ENCODE data around the gene CCDC137.

The CCDC137 gene

DNA sequence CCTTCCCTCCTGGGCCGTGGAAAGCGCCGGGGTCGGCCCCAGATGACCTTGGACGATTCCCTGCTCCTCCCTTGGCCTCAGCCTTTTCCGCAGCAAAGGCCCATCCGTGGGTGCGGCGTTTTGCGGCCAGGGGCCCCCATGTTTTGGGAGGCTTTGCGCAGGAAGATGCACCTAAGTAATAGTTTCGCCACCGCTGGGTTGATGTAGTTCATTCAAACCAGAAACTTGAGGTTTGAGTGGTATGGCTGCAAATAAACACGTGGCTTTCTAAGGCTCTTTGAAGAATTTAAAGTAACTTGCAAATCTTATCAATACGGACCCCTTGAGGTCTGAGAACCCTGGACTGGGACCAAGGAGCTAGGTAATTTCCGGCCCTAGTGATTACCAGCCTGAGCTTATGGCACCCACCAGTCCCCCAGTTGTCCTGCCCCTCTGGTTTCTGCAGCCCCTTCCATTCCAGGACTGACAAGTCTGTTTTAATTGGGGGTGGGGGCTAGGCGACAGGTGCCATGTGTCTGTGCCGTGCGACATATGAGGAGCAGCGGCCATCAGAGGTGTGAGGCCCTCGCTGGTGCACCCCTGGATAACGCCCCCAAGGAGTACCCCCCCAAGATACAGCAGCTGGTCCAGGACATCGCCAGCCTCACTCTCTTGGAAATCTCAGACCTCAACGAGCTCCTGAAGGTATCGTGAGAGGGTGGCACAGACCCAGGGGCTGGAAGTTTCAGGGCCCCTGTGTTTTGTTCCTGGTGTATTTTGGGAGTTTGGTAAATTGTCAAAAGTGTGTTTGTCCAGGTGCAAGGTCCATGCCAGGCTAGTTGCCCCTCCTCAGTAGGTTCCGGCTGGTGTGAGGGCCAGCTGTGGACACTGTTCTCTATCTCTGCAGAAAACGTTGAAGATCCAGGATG, 37.5 kb downstream of the CCDC137 start:
- no peak for DNase-seq

DNA sequence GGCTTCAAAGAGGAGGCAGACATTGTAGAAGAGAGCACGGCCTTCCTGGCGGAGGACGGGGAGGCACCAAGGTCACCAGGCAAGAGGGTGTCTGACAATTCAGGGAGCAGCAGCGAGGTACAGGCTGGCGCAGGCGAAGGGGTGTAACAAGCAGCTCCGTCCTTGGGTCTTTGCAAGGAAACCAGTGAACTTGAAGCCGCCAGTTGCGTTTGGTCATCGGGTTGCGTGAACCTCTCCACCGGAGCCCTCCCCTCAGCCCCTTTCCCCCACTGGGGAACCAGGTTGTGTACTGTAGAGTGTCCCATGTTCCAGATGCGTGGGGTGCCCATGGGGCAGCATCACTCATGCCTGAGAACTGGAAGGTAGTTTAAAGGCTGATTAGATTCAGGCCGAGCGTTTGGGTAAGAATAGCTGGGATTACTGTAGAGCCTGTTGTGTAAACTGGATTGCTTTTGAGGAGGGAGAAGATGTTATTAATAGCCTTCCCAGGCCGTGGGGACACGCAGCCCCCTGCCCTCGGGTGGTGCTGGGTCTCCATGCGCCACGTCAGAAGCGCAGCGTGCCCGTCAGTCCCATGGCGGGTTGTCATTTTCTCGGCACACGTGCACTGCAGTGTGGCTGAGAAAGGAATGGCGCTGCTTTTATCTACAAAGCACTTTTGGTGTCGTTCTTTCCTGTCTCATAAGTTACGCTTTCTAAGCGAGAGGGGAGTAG, 39.1 kb downstream of the CCDC137 start:
- DNase-seq = no peak

DNA sequence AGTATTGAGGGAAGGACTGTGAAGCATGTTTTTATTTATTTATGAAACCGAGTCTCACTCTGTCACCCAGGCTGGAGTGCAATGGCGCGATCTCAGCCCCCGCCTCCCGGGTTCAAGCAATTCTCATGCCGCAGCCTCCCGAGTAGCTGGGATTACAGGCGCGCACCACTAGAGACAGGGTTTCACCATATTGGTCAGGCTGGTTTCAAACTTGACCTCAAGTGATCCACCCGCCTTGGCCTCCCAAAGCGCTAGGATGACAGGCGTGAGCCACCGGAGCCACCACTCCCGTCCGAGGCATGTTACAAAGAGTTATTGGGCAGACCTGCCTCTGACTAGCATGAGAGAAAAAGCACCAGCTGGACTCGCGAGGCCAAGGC, 39.7 kb downstream of the CCDC137 start:
- DNase-seq = no peak

DNA sequence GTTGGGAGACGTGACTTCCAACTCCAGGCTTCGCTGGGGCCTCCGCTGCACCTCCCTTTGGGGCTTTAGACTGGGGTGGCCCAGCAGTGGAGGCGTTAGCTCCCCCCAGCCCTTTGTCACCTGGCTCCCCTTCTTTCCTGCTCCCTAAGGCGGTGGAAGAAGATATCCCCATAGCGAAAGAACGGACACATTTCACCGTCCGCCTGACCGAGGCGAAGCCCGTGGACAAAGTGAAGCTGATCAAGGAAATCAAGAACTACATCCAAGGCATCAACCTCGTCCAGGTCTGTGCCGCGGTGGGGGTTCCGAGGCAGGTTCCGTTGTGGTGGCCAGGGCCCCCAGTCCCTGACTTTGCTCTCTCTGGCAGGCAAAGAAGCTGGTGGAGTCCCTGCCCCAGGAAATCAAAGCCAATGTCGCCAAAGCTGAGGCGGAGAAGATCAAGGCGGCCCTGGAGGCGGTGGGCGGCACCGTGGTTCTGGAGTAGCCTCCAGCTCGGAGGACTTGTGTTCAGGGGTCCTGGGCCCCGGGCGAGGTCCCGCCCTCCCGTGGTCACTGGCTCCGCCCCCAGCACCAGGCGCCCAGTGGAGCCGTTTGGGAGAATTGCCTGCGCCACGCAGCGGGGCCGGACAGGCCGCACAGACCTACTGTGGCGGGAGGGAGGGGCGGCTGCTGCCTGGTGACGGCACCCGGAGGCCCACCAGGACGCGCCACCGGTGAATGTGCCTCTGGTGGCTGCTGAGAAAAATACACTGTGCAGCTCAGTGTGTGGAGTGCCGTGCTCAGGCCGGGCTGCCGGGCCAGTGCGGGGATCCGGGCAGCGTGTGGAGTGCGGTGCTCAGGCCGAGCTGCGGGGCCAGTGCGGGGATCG, 40.5 kb downstream of the CCDC137 start:
- no peak for DNase-seq

DNA sequence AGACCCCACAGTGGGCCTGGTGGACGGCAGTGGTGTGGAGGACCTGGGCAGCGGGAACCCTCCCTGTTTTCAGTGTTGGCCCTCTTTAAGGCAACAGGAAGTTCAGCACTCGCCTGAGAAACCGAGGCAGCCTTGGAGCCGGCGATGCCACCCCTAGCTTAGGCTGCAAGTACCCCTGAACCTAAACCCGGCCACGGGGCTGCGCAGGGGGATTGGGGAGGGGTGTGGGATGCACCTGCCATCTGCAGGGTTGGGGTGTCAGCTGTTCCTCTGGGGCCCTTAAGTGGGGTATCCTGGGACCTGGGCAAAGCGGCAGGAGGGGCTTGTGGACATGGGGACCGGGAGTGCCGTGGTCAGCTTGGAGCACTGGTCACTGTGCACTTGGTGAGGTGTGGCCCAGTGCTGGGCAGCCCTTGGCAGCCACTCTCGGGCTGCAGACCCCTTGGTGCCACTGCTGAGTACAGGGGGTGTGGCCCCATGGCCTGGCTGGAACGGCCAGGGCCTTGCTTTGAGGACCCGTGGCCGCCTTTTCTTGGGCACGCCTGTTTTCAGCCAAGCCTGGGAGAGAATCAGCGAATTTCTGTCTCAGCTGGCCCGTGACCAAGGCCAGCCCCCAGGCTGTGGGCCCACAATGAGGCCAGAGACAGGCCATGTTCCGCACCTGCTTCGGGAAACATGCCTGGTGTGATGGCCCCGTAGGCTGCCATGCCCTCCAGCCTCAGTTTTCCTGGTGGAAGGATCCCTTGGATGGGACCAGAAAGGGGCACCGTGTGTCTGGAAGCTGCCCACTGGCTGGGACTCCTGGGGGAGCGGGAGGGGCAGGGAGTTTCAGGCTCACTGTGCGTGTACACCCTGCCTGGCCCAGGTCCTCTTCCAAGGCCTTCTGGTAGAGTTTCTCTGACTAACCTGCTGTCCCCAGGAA, 41.4 kb downstream of the CCDC137 start:
- no peak for DNase-seq

DNA sequence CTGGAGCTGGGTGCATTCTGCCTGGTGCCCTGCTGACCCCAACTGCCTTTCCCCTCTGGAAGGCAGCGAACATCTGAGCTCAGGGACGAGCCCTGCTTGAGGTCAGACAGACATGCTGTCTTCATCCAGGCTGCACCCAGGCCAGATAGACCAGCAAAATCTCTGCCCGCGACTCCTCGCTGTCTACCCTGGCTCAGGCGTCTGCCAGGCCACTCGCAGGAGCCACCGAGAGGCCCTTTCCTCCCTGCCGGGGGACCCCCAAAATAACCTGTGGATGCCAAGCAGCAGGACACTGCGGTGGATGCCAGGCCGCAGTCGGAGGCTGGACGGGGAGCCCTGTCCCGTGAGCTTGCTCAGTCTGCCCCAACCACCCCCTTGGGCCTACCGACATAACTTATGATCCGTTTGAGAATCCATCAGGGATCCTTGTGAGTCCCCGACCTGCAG, 42.2 kb downstream of the CCDC137 start:
- no peak for DNase-seq

DNA sequence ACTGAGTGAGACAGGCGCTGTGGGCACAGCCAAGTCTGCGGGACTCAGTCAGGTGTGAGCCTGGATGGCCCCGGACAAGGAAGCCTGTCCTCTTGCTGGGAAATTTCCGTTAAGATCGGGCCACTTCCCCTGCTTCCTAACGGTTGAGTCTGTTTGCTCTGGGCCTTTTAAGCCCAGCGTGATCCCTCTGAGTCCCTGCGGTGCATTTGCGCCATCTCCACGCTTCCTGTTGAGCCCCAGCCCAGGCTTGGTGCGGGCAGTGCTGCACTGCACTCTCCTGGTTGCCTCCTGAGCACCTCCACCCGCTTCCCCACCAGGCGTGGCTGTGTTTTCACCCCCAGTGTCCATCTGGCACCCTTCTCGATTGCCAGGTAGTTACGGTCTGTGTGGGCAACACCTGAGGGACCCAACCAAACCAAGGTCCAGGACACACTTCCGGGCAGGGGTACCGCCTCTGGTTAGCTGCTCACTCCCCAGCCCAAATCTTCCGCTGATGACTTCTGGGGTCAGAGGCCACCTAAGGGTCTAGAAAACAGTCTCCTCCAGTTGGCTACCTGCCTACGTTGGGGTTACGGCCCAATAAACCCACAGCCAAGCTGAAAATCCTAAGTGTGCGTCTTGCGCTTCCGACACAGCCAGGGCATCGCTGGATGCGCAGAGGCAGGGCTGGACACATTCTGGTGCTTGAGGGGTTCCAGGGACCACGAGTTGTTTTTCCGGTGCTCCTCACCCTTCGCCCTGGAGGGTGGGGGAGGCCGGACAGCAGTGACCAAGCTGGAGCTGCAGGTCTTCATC, 44.2 kb downstream of the CCDC137 start:
- no peak for DNase-seq

DNA sequence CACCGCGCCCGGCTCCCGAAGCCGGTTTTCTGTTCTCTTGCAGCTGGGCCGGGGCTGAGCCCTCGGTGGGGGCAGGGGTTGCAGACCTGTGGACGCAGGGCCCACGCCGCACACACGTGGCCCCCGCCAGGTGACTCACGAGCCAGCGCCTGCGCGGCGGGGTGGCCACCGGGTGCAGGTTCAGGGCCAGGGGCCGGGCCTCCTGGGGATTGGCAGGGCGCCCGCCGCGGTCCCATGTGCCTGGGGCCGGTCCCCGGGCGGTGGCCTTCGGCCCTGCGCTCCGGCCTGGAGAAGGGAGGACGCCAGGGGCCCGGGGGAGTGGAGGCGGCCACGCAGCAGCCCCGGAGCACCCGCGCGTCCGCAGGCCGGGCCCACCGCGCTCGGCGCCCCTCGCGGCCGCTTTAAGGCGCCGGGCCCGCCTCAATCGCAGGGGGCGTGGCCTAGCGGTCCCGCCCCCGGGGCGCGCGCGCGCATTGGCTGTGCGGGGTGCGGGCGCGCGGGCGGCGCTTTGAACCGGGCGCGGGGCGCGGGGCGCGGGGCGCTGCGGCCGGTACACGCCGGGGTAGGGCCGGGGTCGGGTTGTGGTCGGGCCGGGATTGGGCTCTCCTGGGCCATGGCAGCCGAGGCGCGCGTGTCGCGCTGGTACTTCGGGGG, 45.4 kb downstream of the CCDC137 start, which contains the start of gene SLC25A10:
TSS of gene SLC25A10 (plus strand) at position 471 of the 654 bp plus-strand sequence. CDS start at position 614, 143 bp downstream.
- DNase-seq = peak; percentile 47

DNA sequence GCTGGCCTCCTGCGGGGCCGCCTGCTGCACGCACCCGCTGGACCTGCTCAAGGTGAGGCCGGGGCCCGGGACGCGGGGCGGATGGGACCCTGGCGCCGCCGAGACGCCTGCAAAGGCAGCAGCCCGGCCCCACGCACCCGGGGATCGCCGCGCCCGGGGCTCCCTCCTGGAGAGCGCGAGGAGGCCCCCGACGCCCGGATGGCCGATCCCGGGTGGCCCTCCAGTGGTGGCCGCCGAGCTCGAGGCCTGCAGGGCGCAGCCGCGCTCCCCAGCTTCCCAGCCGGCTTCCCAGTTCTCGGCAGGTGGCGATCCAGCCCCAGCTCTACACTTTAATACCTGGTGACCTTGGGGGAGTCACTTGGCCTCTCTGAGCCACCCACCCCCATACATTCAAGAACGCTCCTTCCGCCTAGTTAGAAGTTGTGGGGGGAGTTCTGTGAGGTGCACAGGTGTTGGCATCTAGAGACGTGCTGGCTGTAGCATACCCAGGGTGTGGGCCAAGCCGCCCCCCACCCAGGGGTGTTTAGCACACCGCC, 46.0 kb downstream of the CCDC137 start:
- DNase-seq = no peak

DNA sequence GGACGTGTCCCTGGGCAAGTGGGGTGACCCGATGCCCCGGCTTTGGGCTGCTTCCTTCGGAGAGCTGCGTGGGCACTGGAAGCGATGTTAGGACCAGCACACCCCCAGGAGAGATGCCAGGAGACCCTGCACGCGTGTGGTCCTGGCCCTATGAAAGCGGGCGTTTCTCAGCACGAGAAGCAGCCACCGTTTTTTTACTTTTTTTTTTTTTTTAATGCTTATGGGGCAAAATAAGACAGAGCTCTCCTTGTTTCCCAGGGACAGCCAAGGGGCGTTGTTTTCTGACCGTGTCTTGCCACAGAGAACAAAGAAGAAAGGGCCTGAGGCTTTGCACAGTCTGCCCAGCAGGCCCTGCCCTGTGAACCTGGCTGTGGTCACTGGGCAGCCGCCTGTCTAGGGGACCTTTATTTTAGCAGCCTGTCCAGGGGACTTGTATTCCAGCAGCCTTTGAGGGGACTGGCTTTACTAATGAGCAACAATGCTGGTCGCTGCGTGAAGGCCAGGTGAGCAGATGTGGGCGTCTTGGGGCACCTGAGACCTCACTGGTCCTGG, 46.5 kb downstream of the CCDC137 start:
- DNase-seq = no peak

DNA sequence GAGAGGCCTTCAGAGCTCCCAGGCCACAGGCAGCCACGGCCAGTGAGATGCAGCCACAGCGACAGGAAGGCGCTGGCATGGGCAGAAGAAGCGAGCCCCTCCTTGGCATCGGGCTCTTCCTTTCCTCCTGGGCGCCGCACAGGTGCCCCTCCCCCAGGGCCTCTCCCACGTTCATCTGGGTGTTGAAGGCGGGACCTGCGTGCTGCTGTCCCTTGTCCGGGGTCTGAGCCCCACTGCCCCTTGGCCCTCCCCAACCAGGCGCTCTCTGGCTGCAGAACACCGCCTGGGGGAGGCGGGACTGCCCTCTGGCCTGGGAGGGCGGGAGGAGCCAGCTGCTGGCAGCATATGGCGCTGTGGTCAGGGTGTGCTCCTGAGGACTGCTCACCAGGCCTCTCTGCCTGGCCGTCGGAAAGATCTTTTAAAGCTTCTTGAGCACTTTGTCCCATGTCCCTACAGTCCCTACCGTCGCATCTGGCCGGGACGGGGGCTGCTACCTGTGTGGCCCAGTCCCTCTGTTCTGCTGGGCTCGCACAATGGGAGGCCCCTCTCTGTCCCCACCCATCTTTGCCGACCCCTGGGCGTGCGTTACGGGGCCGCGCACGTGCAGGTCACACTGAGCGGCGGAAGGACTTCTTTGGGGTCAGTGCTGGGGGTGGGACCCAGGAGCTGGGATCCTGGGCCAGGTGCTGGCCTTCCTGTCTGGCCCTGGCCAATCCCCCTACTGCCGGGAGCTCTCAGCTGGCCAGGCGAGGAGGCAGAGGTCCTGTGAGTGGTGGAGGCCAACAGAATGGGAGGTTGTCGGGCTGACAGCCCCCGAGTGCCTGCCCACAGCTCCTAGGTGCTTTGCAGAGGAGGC, 47.2 kb downstream of the CCDC137 start:
- DNase-seq = no peak

DNA sequence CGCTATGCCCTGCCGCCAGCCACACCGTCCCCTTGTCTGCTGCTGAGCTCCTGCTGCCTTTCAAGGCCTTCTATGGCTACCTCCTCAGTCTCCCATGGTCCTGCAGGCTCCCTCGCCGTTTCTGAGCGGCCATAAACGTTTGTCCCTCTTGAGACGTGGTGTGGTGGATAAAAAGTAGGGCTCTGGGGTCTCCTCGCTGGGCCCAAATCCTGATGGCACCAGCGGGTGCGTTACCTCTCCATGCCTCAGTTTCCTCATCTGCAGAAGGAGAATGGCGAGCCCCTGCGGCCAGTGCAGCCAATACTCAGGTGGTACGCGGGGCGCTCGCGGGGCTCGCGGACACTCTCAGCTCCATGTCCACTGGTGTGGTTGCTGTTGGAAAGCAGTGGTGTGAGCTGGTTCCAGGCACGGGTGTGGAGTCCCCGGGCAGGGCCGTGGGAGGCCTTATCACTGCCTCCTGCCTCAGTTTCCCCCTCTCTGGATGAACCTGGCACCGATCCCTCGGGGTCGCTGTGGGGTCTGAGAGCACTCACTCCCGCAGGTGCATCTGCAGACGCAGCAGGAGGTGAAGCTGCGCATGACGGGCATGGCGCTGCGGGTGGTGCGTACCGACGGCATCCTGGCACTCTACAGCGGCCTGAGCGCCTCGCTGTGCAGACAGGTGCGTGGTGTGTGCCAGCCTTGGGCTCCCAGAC, 48.0 kb downstream of the CCDC137 start:
- DNase-seq = no peak

DNA sequence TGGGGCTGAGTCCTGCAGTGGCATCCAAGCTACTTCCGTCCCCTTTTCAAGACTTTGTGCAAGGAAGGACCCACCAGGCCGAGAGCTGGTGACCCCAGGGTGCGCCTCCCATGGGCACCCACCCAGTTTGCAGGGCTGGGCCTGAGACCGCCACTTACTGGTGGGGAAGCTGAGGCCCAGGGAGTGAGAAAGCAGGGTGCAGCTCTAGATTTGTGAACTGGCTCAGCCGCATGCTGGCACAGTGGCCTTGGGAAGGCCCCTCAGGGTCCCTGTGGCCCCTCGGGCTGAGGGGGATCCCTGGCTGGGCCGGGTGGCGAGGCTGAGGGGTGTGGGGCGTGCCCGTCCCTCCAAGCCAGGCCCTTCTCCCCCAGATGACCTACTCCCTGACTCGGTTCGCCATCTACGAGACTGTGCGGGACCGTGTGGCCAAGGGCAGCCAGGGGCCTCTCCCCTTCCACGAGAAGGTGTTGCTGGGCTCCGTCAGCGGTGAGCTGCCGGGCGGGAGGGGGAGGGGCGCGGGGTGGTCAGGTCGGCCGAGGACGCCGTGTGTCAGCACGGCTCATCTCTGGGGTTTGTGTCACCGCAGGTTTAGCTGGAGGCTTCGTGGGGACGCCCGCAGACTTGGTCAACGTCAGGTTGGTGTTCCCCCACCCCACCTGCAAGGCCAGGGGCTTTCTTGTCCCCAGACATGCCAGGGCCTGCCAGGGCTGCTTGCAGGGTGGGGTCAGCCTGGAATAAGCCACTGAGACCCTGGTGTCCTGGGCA, 48.8 kb downstream of the CCDC137 start:
- DNase-seq = no peak

DNA sequence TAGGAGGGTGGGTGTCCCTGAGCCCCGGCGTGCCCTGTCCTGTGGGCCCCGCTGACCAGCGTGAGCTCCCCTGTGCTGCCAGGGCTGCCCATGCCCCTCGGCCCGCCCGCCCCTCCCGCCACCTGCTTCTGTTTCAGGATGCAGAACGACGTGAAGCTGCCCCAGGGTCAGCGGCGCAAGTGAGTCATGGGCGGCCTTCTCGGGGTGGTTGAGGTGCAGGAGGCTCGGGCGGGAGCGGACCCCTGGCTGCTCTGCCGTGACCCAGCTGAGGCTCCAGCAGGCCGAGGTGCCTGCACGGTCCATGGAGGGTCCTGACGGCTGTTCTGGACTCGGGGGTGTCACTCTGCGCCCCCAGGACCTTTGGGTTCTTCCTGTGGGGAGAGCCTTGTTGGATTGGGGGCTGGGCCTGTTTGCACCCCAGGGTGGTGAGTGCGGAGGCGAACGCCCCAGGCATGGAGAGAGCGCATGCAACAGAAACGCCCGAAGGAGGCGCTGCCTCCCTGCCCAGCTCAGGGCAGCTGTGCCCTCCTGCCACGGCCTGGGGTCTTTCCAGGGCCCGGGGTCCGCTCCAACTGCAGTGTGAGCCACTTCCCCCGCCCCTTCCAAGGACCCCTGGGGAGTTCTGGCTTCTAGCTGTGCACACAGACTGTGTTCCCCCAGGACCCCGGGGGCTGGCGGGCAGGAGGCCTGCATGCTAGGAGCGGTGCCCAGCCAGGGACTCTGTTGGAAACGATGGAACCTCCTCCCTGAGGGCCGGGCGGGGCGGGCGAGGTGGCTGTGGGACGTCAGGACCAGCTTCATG, 49.5 kb downstream of the CCDC137 start:
- no peak for DNase-seq

DNA sequence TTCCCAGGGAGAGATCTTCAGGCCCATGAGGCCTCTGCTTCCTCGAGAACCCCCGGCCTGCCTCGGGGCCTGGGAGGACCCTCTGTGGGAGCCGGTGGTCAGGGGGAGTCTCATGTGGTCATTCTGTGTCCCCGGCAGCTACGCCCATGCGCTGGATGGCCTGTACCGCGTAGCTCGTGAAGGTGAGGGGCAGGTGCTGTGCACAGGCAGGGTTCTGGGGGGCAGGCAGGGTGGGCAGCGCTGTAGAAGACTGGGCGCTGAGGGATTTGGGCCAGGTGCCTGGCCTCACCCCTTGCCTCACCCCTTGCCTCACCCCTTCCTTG, 50.1 kb downstream of the CCDC137 start:
- no peak for DNase-seq

DNA sequence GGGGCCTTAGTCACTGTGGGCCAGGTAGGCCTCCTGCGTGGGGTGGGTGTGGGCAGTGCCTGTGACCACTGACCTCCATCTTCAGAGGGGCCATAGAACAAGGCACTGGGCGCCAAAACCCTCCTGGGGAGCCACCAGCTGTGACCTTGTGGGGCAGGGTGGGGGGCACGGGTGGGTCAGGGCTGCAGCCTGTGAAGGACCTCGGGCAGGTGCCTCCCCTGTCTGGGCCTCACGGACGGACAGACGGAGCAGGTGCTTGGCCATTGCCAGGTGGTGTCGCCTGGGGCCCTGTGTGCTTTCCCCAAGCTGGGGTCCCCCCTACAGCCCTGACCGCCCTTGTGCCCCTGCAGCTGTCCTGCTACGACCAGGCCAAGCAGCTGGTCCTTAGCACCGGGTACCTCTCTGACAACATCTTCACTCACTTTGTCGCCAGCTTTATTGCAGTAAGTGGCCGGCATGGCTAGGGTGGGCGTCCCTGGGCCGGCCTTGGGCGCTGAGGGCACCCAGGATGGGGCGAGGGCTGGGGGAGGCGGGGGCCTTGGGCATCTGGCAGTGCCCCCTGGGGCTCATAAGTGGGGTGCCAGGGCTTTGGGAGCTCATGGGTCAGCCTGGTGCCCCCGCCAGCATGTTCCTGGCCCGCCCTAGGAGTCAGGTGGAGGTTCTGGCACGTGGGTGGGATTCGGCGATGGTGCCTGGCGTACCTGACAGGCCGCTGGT, 50.7 kb downstream of the CCDC137 start:
- no peak for DNase-seq

Measured in NCI-H1694 treated with DMSO at 0.1 percent for 48 hours (cell line).